ENCODE measurements around the gene ARHGEF16. TPM values are rescaled to one million over a fixed set of nuclear protein-coding genes. Genes with fewer than 3 reads are reported as not detected.

The ARHGEF16 gene
- total RNA-seq, 1 experiment from 2014 or later = 25.1 TPM

GRCh38 chr1:3499611-3500010, 45.1 kb downstream of the ARHGEF16 start:
- no peak overlapping the region for H3K4me2 ChIP-seq
- no peak for TF ChIP-seq CTCF (conservative IDR thresholded peaks at IDR 0.05)
- TF ChIP-seq EZH2 (IDR thresholded peaks at IDR 0.05; ENCODE audit: low read depth) = no peak
- H3K9me3 ChIP-seq (ENCODE audit: insufficient read depth, low read depth) = no peaks in the 10 kb centered on the region
- no peak overlapping the region for H3K4me3 ChIP-seq
- DNase-seq = no peak
- H3F3A ChIP-seq (ENCODE audit: insufficient read depth, low read depth) = peaks cover 15% of the 10 kb centered on the region; the same call in 1 of the 2 replicates
- H3K27me3 ChIP-seq (ENCODE audit: insufficient read depth, low read depth) = no peaks in the 10 kb centered on the region
- no peaks in the 10 kb centered on the region for H3K79me2 ChIP-seq (ENCODE audit: low read depth)
- H3K4me1 ChIP-seq (replicated peaks; ENCODE audit: insufficient read depth) = peaks cover 18% of the 10 kb centered on the region
- H4K20me1 ChIP-seq (ENCODE audit: insufficient read depth) = peaks cover 5% of the 10 kb centered on the region; the same call in 1 of the 2 replicates
- no TSS peak for BruUV-seq (replicated peaks)
- no peak overlapping the region for H2AFZ ChIP-seq
- H3K36me3 ChIP-seq (ENCODE audit: low read depth) = no peaks in the 10 kb centered on the region
- H3K9me2 ChIP-seq (ENCODE audit: insufficient read depth) = no peaks in the 10 kb centered on the region
- POLR2A ChIA-PET (ENCODE audit: unreplicated experiment) = no interaction called here
- intact Hi-C loops (cut with micrococcal nuclease; ENCODE audit: unreplicated experiment) = no loop called here
- CTCF ChIA-PET = no interaction called here
- no peak overlapping the region for H3K27ac ChIP-seq

GRCh38 chr1:3500265-3500835, 45.9 kb downstream of the ARHGEF16 start:
- H3K79me2 ChIP-seq (ENCODE audit: low read depth) = no peaks in the 10 kb centered on the region
- H3K9me2 ChIP-seq (ENCODE audit: insufficient read depth) = no peaks in the 10 kb centered on the region
- no peaks in the 10 kb centered on the region for H4K20me1 ChIP-seq (ENCODE audit: insufficient read depth)
- ChIA-PET CTCF (no interaction called here), POLR2A (ENCODE audit: unreplicated experiment) (no interaction called here)
- H3K9me3 ChIP-seq (ENCODE audit: insufficient read depth, low read depth) = no peaks in the 10 kb centered on the region
- no peak for DNase-seq
- no peak overlapping the region for H3K4me3 ChIP-seq
- H2AFZ ChIP-seq = no peak overlapping the region
- H3K27ac ChIP-seq = no peak overlapping the region
- TF ChIP-seq CTCF (conservative IDR thresholded peaks at IDR 0.05) (no peak), EZH2 (IDR thresholded peaks at IDR 0.05; ENCODE audit: low read depth) (no peak)
- no peaks in the 10 kb centered on the region for H3K36me3 ChIP-seq (ENCODE audit: low read depth)
- H3K4me1 ChIP-seq (replicated peaks; ENCODE audit: insufficient read depth) = peaks cover 25% of the 10 kb centered on the region
- peaks cover 19% of the 10 kb centered on the region; the same call in 1 of the 2 replicates for H3F3A ChIP-seq (ENCODE audit: insufficient read depth, low read depth)
- intact Hi-C loops (cut with micrococcal nuclease; ENCODE audit: unreplicated experiment) = no loop called here
- H3K27me3 ChIP-seq (ENCODE audit: insufficient read depth, low read depth) = no peaks in the 10 kb centered on the region
- H3K4me2 ChIP-seq = no peak overlapping the region
- BruUV-seq (replicated peaks) = no TSS peak

- no peaks in the 10 kb centered on the region for H3K79me2 ChIP-seq (ENCODE audit: low read depth)
- POLR2A ChIA-PET (ENCODE audit: unreplicated experiment) = no interaction called here
- peaks cover 19% of the 10 kb centered on the region; the same call in 1 of the 2 replicates for H3F3A ChIP-seq (ENCODE audit: insufficient read depth, low read depth)
- H4K20me1 ChIP-seq (ENCODE audit: insufficient read depth) = no peaks in the 10 kb centered on the region
- H3K9me2 ChIP-seq (ENCODE audit: insufficient read depth) = no peaks in the 10 kb centered on the region
- no peaks in the 10 kb centered on the region for H3K27me3 ChIP-seq (ENCODE audit: insufficient read depth, low read depth)
- H3K4me3 ChIP-seq = no peak overlapping the region
- no peak for DNase-seq
- BruUV-seq (replicated peaks) = no TSS peak
- peaks cover 31% of the 10 kb centered on the region for H3K4me1 ChIP-seq (replicated peaks; ENCODE audit: insufficient read depth)
- H3K9me3 ChIP-seq (ENCODE audit: insufficient read depth, low read depth) = no peaks in the 10 kb centered on the region
- no peak overlapping the region for H3K4me2 ChIP-seq
- TF ChIP-seq CTCF (conservative IDR thresholded peaks at IDR 0.05) (no peak), EZH2 (IDR thresholded peaks at IDR 0.05; ENCODE audit: low read depth) (no peak)
- no peaks in the 10 kb centered on the region for H3K36me3 ChIP-seq (ENCODE audit: low read depth)
- H2AFZ ChIP-seq = no peak overlapping the region
- no peak overlapping the region for H3K27ac ChIP-seq
- intact Hi-C loops (cut with micrococcal nuclease; ENCODE audit: unreplicated experiment) = no loop called here
- CTCF ChIA-PET = no interaction called here
Observed at GRCh38 chr1:3501437-3501836, 47.0 kb downstream of the ARHGEF16 start.

Data from PC-9 (cell line).